Psoas muscle (tissue), 8 donors: ENCODE results near the gene PCNX1. TPM values are rescaled to one million over a fixed set of nuclear protein-coding genes. Genes with fewer than 3 reads are reported as not detected.

ENCODE experiments used
- ATAC-seq, 4 donors: fragments of 200-7000 bp; cut with Tn5 transposase; one replicate each; pipeline ENCODE4 v1.9.1; 2020; ENCODE audit warnings: moderate library complexity in 3 of 4, mild to moderate bottlenecking in 2 of 4
- DNase-seq, 2 donors: peaks; one replicate each; pipeline ENCODE4 v3.0.0-alpha.2; 2020
- H3K27ac ChIP-seq: fragments of 200-600 bp; one replicate; pipeline ENCODE4 v1.8.0; 2022
- H3K27me3 ChIP-seq, 3 donors: fragments of 200-600 bp in 1 of 3; one replicate each; pipeline versions ENCODE4 v1.6.1 to v1.8.0; 2013 to 2022; ENCODE audit warnings: low read length in 2 of 3, mild to moderate bottlenecking in 2 of 3, moderate library complexity in 1 of 3; ENCODE audit not compliant: insufficient read depth in 3 of 3
- H3K36me3 ChIP-seq, 2 donors: fragments of 200-600 bp in 1 of 2; one replicate each; pipeline versions ENCODE4 v1.6.1 to v1.8.0; 2013 to 2022; ENCODE audit warnings: low read depth in 1 of 2, mild to moderate bottlenecking in 1 of 2, moderate library complexity in 1 of 2; ENCODE audit not compliant: insufficient read depth in 1 of 2
- H3K4me1 ChIP-seq: fragments of 200-600 bp; one replicate; pipeline ENCODE4 v1.8.0; 2022
- H3K4me3 ChIP-seq: fragments of 200-600 bp; one replicate; pipeline ENCODE4 v1.8.0; 2022; ENCODE audit warnings: mild to moderate bottlenecking
- H3K9me3 ChIP-seq: fragments of 200-600 bp; one replicate; pipeline ENCODE4 v1.8.0; 2022
- WGBS, 3 donors: extraction: QIAGEN DNeasy Blood & Tissue Kit; methylation state at CpG; one replicate each; pipeline versions ENCODE4 v1.1.6 to v1.1.7; 2013; 5-methylcytosine and 5-hydroxymethylcytosine counted together
- intact Hi-C, 2 donors: fragments of 100-400 bp; cut with DNase I; formaldehyde crosslinking; loops; one replicate each; pipeline versions ENCODE4 v1.11.0 to v1.14.2; 2022
- polyA plus RNA-seq, 3 donors: library from polyadenylated mRNA; stranded (reverse); fragments of 200-250 nt; gene quantifications; one replicate each; pipeline ENCODE4 v1.2.3, GENCODE V29; 2013
- total RNA-seq, 4 donors: library from RNA; stranded (reverse); fragmentation: NEBNext Ultra II Directional in 2 of 4; extraction: Animal tissue kit (Norgen Biotek cat#: 25700) in 2 of 4; gene quantifications; one replicate each; pipeline versions ENCODE4 v1.2.1 to v1.2.4, GENCODE V29; 2021 to 2023
- TF ChIP-seq, protein P1 (sequence below): fragments of 200-600 bp; IDR thresholded peaks from one replicate; pipeline ENCODE4 v1.8.0; 2022; ENCODE audit warnings: antibody characterized with exemption
- donor health status: healthy with polysubstance abuse.
- donor health status: DM: no; HTN: no; CAD: no; lungs with moderate emphysema.
- donor health status: Bipolar disorder and iron deficiency.
- donor health status: healthy.
- donor health status: DM: yes; HTN: yes; CAD: no.
- donor health status: DM: no; HTN: no; CAD: no.
- donor health status: DM: no; HTN: no; CAD: no.
- donor health status: DM: yes; HTN: yes; CAD: no.

The PCNX1 gene
- total and polyA plus RNA-seq, 7 donors, result 5.2 to 48.1 (median 29.1) TPM

- no peaks in the 10 kb centered on the region for H3K27me3 ChIP-seq
- H3K36me3 ChIP-seq, result peaks cover 0 to 49% of the 10 kb centered on the region in 2 donors
- no peak overlapping the region for H3K27ac ChIP-seq
- 93 to 100% (median 94%) methylated on average over 2 of the region's 2 CpGs for WGBS, 3 donors
- ATAC-seq (no peak), DNase-seq (no peak)
- H3K9me3 ChIP-seq, result no peaks in the 10 kb centered on the region
- TF ChIP-seq, protein P1, sequence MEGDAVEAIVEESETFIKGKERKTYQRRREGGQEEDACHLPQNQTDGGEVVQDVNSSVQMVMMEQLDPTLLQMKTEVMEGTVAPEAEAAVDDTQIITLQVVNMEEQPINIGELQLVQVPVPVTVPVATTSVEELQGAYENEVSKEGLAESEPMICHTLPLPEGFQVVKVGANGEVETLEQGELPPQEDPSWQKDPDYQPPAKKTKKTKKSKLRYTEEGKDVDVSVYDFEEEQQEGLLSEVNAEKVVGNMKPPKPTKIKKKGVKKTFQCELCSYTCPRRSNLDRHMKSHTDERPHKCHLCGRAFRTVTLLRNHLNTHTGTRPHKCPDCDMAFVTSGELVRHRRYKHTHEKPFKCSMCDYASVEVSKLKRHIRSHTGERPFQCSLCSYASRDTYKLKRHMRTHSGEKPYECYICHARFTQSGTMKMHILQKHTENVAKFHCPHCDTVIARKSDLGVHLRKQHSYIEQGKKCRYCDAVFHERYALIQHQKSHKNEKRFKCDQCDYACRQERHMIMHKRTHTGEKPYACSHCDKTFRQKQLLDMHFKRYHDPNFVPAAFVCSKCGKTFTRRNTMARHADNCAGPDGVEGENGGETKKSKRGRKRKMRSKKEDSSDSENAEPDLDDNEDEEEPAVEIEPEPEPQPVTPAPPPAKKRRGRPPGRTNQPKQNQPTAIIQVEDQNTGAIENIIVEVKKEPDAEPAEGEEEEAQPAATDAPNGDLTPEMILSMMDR, result no peak
- H3K4me1 ChIP-seq, result no peaks in the 10 kb centered on the region
- intact Hi-C loops, result no loop called here
- H3K4me3 ChIP-seq, result no peak overlapping the region
Measured at GRCh38 chr14:71115306-71115705, 208.0 kb downstream of the PCNX1 start.

GRCh38 chr14:71115821-71116567, 208.7 kb downstream of the PCNX1 start:
- intact Hi-C loops, result no loop called here
- no peaks in the 10 kb centered on the region for H3K4me1 ChIP-seq
- peaks cover 0 to 42% of the 10 kb centered on the region in 2 donors for H3K36me3 ChIP-seq

GRCh38 chr14:71116568-71117122, 209.4 kb downstream of the PCNX1 start:
- no peak for DNase-seq
- Histone ChIP-seq H3K36me3 (peaks cover 0 to 36% of the 10 kb centered on the region in 2 donors), H3K9me3 (no peaks in the 10 kb centered on the region), H3K4me3 (no peak overlapping the region), H3K27me3 (no peaks in the 10 kb centered on the region), H3K4me1 (no peaks in the 10 kb centered on the region), H3K27ac (no peak overlapping the region)
- ATAC-seq, result no peak
- intact Hi-C loops, result no loop called here
- TF ChIP-seq, protein P1, result no peak
- WGBS, 3 donors, result 83 to 89% (median 86%) methylated on average over 8 of the region's 8 CpGs

More at GRCh38 chr14:71115821-71116567, 208.7 kb downstream of the PCNX1 start:
- TF ChIP-seq, protein P1, result no peak
- H3K27me3 ChIP-seq, result no peaks in the 10 kb centered on the region
- no peaks in the 10 kb centered on the region for H3K9me3 ChIP-seq
- WGBS, 3 donors, result 86 to 95% (median 94%) methylated on average over 7 of the region's 7 CpGs
- ATAC-seq (no peak), DNase-seq (no peak)
- no peak overlapping the region for H3K4me3 ChIP-seq
- H3K27ac ChIP-seq, result no peak overlapping the region

DNA sequence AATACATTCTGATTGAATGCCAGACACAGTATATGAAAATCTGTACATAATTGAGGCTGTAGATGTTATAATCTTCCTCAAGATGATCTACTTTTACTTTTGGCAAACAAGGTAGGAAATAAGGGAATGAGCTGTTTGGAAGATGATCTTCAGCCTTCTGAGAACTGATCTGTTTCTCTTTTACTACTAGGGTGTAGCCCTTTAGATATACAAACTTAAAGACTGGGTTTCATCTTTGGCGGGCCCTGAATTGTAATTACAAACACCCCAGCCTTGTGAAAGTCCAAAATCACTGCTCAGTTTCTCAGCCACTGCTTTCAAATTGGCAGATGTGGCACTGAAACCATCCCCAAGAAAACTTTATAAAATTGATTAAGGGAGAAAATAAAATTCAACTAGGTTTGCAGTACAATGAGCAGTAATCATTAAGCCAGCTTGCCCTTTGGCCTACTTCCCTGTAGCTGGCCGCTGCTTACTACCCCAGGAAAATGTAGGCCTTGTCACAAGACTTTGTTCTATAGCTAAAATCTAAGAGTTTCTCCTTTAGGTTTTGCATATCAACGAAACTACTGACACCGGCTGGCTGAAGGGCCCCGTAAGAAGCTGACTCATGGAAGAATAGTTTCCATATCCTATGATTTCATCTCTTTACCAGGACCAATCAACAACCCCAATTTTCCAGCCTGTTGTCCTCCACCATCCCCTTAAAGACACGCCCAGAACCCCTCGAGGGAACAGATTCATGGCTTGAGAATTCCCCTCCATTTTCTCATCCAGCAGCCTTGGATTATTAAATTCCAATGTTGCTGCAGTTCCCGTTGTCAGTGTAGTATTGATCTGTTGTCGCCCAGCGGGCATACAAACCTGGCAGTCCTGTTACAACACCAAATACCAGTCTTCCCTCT, 210.8 kb downstream of the PCNX1 start:
- H3K27me3 ChIP-seq, result no peaks in the 10 kb centered on the region
- H3K4me3 ChIP-seq, result no peak overlapping the region
- H3K36me3 ChIP-seq, result peaks cover 0 to 22% of the 10 kb centered on the region in 2 donors
- DNase-seq (no peak), ATAC-seq (no peak)
- H3K4me1 ChIP-seq, result no peaks in the 10 kb centered on the region
- WGBS, 3 donors, result 88 to 89% (median 88%) methylated on average over 10 of the region's 10 CpGs
- H3K27ac ChIP-seq, result no peak overlapping the region
- TF ChIP-seq, protein P1, result no peak
- intact Hi-C loops, result no loop called here
- no peaks in the 10 kb centered on the region for H3K9me3 ChIP-seq
